Neuronal stem cell (in vitro differentiated cells): ENCODE data around the gene TP53BP2.

ENCODE experiments used
- DNase-seq: peaks from one replicate; pipeline ENCODE4 v3.0.0-alpha.2; 2013; ENCODE audit warnings: low spot score
- H2AFZ ChIP-seq: one replicate; pipeline ENCODE4 v1.6.1; 2013; ENCODE audit warnings: mild to moderate bottlenecking, low read length, inconsistent platforms
- H2AK5ac ChIP-seq: 2 replicates; pipeline ENCODE4 v1.6.1; 2013; ENCODE audit warnings: low read depth, mild to moderate bottlenecking, inconsistent platforms, low read length, moderate library complexity, mixed read lengths
- H2BK120ac ChIP-seq: 2 replicates; pipeline ENCODE4 v1.6.1; 2013; ENCODE audit warnings: low read depth, mild to moderate bottlenecking, inconsistent platforms, low read length, moderate library complexity, mixed read lengths
- H2BK12ac ChIP-seq: one replicate; pipeline ENCODE4 v1.6.1; 2013; ENCODE audit warnings: low read length, inconsistent platforms
- H2BK15ac ChIP-seq: 2 replicates; pipeline ENCODE4 v1.6.1; 2013; ENCODE audit warnings: mild to moderate bottlenecking, low read length, inconsistent platforms, mixed read lengths
- H2BK5ac ChIP-seq: one replicate; pipeline ENCODE4 v1.6.1; 2013; ENCODE audit warnings: inconsistent platforms, mild to moderate bottlenecking, low read length, moderate library complexity
- H3K14ac ChIP-seq: one replicate; pipeline ENCODE4 v1.6.1; 2013; ENCODE audit warnings: low read length, inconsistent platforms
- H3K18ac ChIP-seq: 2 replicates; pipeline ENCODE4 v1.6.1; 2013; ENCODE audit warnings: low read length, inconsistent platforms
- H3K23ac ChIP-seq: 2 replicates; pipeline ENCODE4 v1.6.1; 2013; ENCODE audit warnings: low read depth, mild to moderate bottlenecking, mixed read lengths, low read length, inconsistent platforms; ENCODE audit not compliant: poor library complexity
- H3K27ac ChIP-seq: replicated peaks from 3 replicates; pipeline ENCODE4 v1.5.1; 2013; ENCODE audit warnings: low read length, inconsistent platforms
- H3K27me3 ChIP-seq, 3 experiments: 2 replicates each; pipeline ENCODE4 v1.6.1; 2013; ENCODE audit warnings: low read length in 3 of 3, mild to moderate bottlenecking in 2 of 3, inconsistent platforms in 1 of 3, low read depth in 1 of 3, mixed read lengths in 1 of 3, moderate library complexity in 1 of 3; ENCODE audit not compliant: control insufficient read depth in 3 of 3, insufficient read depth in 3 of 3
- H3K36me3 ChIP-seq, 2 donors: replicated peaks in 1 of 2; 2 replicates each; pipeline ENCODE4 v1.6.1; 2013; ENCODE audit warnings: low read length in 2 of 2; ENCODE audit not compliant: control insufficient read depth in 2 of 2, insufficient read depth in 2 of 2
- H3K4ac ChIP-seq: 2 replicates; pipeline ENCODE4 v1.6.1; 2013; ENCODE audit warnings: inconsistent platforms, mild to moderate bottlenecking, low read length, moderate library complexity
- H3K4me1 ChIP-seq, 2 donors: 1 replicate in 1 of 2; 2 replicates in 1 of 2; pipeline ENCODE4 v1.6.1; 2013; ENCODE audit warnings: low read length in 2 of 2, low read depth in 1 of 2; ENCODE audit not compliant: control insufficient read depth in 2 of 2, insufficient read depth in 1 of 2
- H3K4me2 ChIP-seq: one replicate; pipeline ENCODE4 v1.6.1; 2013; ENCODE audit warnings: mild to moderate bottlenecking, low read length, inconsistent platforms; ENCODE audit not compliant: insufficient read depth, poor library complexity, severe bottlenecking
- H3K4me3 ChIP-seq, 2 donors: 2 replicates each; pipeline ENCODE4 v1.5.1; 2013; ENCODE audit warnings: low read length in 2 of 2, mild to moderate bottlenecking in 2 of 2, inconsistent platforms in 1 of 2, moderate library complexity in 1 of 2
- H3K79me1 ChIP-seq: one replicate; pipeline ENCODE4 v1.6.1; 2013; ENCODE audit warnings: low read depth, mild to moderate bottlenecking, inconsistent platforms, low read length, moderate library complexity
- H3K9ac ChIP-seq: one replicate; pipeline ENCODE4 v1.6.1; 2013; ENCODE audit warnings: mild to moderate bottlenecking, low read depth, low read length, inconsistent platforms; ENCODE audit not compliant: poor library complexity
- H3K9me3 ChIP-seq, 2 donors: replicated peaks in 1 of 2; 2 replicates each; pipeline versions ENCODE3 to v1.6.1; 2013; ENCODE audit warnings: low read length in 2 of 2, mild to moderate bottlenecking in 2 of 2, inconsistent platforms in 1 of 2, low read depth in 1 of 2, mixed read lengths in 1 of 2, moderate library complexity in 1 of 2; ENCODE audit not compliant: control insufficient read depth in 2 of 2, insufficient read depth in 1 of 2
- H4K8ac ChIP-seq: one replicate; pipeline ENCODE4 v1.6.1; 2013; ENCODE audit warnings: low read depth, mild to moderate bottlenecking, inconsistent platforms, low read length, moderate library complexity
- H4K91ac ChIP-seq: one replicate; pipeline ENCODE4 v1.6.1; 2013; ENCODE audit warnings: low read length, low read depth, mild to moderate bottlenecking, inconsistent platforms; ENCODE audit not compliant: poor library complexity
- WGBS, 2 donors: extraction: QIAGEN DNeasy Blood & Tissue Kit; methylation state at CpG; one replicate each; pipeline ENCODE4 v1.1.7; 2013; ENCODE audit warnings: missing lambda C conversion rate in 2 of 2, mixed read lengths in 1 of 2; ENCODE audit not compliant: insufficient read length in 2 of 2, insufficient replicate concordance in 1 of 2; ENCODE audit errors: extremely low coverage in 2 of 2; 5-methylcytosine and 5-hydroxymethylcytosine counted together

Gene TP53BP2

DNA sequence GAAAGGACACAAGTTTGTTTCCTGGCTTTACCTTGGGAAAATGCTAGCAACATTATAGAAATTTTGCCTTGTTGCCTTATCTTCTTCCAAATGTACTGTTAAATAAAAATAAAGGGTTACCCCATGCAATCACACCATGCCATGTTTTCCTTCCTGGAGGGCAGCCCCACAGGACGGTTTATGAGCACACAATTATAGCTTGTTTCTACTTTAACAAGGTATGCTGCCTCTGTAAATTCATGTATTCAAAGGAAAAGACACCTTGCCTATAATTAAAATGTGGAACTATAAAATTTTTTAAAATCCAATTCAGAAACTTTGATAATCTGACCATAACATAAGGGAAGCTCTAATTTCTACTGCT, 70.1 kb downstream of the TP53BP2 start:
- no peak for DNase-seq
- Histone ChIP-seq H3K9me3 (no peaks in the 10 kb centered on the region), H4K91ac (no peak overlapping the region), H3K4ac (no peak overlapping the region), H3K9ac (no peak overlapping the region), H2AK5ac (no peak overlapping the region), H3K36me3 (peaks cover 27 to 100% of the 10 kb centered on the region in 2 donors), H3K4me2 (no peak overlapping the region), H2BK5ac (no peak overlapping the region), H2AFZ (no peak overlapping the region), H2BK120ac (no peak overlapping the region), H4K8ac (no peak overlapping the region), H2BK15ac (no peak overlapping the region), H3K27ac (no peak overlapping the region), H3K18ac (no peak overlapping the region), H3K79me1 (no peaks in the 10 kb centered on the region), H3K14ac (no peak overlapping the region), H2BK12ac (no peak overlapping the region), H3K23ac (no peak overlapping the region), H3K27me3 (no peaks in the 10 kb centered on the region), H3K4me3 (no peak overlapping the region), H3K4me1 (peaks cover 3 to 20% of the 10 kb centered on the region in 2 donors)
- WGBS, 2 donors: no CpG with 5 or more reads among the region's 1 CpG

DNA sequence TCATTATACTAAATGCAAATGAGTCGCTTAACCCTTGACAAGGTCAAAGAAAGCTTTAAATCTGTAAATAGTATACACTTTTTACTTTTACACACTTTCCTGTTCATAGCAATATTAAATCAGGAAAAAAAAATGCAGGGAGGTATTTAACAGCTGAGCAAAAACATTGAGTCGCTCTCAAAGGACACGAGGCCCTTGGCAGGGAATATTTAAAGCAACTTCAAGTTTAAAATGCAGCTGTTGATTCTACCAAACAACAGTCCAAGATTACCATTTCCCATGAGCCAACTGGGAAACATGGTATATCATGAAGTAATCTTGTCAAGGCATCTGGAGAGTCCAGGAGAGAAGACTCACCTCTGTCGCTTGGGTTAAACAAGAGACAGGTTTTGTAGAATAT, 70.7 kb downstream of the TP53BP2 start:
- no peak overlapping the region for H4K8ac ChIP-seq
- H3K23ac ChIP-seq: no peak overlapping the region
- no peak overlapping the region for H3K14ac ChIP-seq
- H3K4me1 ChIP-seq: peaks cover 3 to 19% of the 10 kb centered on the region in 2 donors
- no peak overlapping the region for H2BK12ac ChIP-seq
- H3K4me2 ChIP-seq: no peak overlapping the region
- H3K9ac ChIP-seq: no peak overlapping the region
- no peak overlapping the region for H3K18ac ChIP-seq
- H2AFZ ChIP-seq: no peak overlapping the region
- H3K4me3 ChIP-seq: no peak overlapping the region
- no peak overlapping the region for H2BK15ac ChIP-seq
- H2AK5ac ChIP-seq: no peak overlapping the region
- no peaks in the 10 kb centered on the region for H3K79me1 ChIP-seq
- peaks cover 25 to 100% of the 10 kb centered on the region in 2 donors for H3K36me3 ChIP-seq
- H2BK5ac ChIP-seq: no peak overlapping the region
- no peak for DNase-seq
- H2BK120ac ChIP-seq: no peak overlapping the region
- no CpG with 5 or more reads among the region's 4 CpGs for WGBS, 2 donors
- H3K27ac ChIP-seq: no peak overlapping the region
- H3K4ac ChIP-seq: no peak overlapping the region
- H4K91ac ChIP-seq: no peak overlapping the region
- H3K9me3 ChIP-seq: no peaks in the 10 kb centered on the region
- H3K27me3 ChIP-seq: no peaks in the 10 kb centered on the region

DNA sequence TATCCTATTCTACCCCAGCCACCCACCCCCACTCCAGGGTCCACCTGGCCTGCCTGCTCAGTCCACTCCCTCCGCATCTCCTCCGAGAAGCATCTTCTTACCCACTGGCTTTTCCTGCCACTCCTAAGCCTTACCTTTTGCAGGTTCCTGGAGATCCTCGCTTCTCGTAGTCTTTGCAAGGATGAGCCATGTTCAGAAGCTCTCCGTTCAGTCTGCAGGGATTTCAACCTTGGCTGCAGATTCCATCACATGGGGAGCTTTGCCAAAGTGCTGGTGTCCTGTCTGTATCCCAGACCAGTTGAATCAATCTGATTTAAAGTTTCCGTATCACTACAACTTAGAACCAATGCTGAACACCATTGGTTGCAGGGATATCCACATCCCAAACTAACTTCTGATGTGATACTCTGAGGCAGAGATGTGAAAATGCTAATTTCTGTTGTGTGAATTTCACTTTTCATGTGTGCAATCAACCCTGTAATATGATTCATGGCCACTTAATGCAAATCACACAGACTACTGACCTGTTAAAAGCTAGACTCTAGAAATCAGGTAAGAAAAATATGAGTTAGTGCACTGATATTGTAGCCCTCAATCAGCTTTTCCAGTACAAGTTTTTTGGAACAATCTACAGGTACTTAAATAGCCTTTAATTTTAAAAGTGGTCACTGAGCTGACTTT, 71.5 kb downstream of the TP53BP2 start:
- Histone ChIP-seq H2BK120ac (no peak overlapping the region), H3K4me2 (no peak overlapping the region), H4K8ac (no peak overlapping the region), H3K79me1 (no peaks in the 10 kb centered on the region), H3K9ac (no peak overlapping the region), H2BK5ac (no peak overlapping the region), H2AFZ (no peak overlapping the region), H2AK5ac (no peak overlapping the region), H3K14ac (no peak overlapping the region), H3K36me3 (peaks cover 29 to 100% of the 10 kb centered on the region in 2 donors), H2BK15ac (no peak overlapping the region), H3K4me1 (peaks cover 3 to 19% of the 10 kb centered on the region in 2 donors), H3K18ac (no peak overlapping the region), H4K91ac (no peak overlapping the region), H2BK12ac (no peak overlapping the region), H3K4ac (no peak overlapping the region), H3K23ac (no peak overlapping the region), H3K27me3 (no peaks in the 10 kb centered on the region), H3K4me3 (no peak overlapping the region), H3K9me3 (no peaks in the 10 kb centered on the region), H3K27ac (no peak overlapping the region)
- no peak for DNase-seq
- WGBS, 2 donors: no CpG with 5 or more reads among the region's 6 CpGs

DNA sequence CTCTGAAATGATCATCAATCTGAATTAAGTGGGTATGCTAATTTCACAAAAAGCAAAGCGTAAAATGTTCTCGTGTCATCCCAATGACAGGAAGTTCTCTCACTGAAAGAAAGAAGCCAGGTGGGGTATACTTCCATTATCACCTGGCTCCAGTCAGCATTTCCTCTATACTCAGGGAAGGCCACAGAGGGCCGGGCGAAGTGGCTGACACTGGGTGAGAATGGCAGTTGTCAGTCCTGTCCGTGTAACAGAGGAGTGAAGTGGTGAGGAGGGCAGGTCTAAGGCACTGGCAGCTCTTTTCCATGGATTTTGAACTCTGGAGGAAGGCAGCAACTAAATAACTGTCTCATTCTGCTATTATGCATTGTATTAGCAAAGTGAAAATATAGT, 73.0 kb downstream of the TP53BP2 start:
- Histone ChIP-seq H2BK12ac (no peak overlapping the region), H3K9ac (no peak overlapping the region), H3K36me3 (peaks cover 22 to 91% of the 10 kb centered on the region in 2 donors), H2BK5ac (no peak overlapping the region), H3K9me3 (no peaks in the 10 kb centered on the region), H3K4me2 (no peak overlapping the region), H3K27ac (no peak overlapping the region), H3K79me1 (no peaks in the 10 kb centered on the region), H3K4ac (no peak overlapping the region), H4K8ac (no peak overlapping the region), H3K14ac (no peak overlapping the region), H2AFZ (no peak overlapping the region), H3K4me3 (no peak overlapping the region), H4K91ac (no peak overlapping the region), H3K27me3 (no peaks in the 10 kb centered on the region), H3K4me1 (peaks cover 3 to 19% of the 10 kb centered on the region in 2 donors), H2AK5ac (no peak overlapping the region), H3K23ac (no peak overlapping the region), H3K18ac (no peak overlapping the region), H2BK15ac (no peak overlapping the region), H2BK120ac (no peak overlapping the region)
- DNase-seq: no peak
- WGBS, 2 donors: no CpG with 5 or more reads among the region's 5 CpGs
